ENCODE measurements around the gene AKT3.
"Not testable (repeated sequence)": the region's sequence is repeated elsewhere in the genome, so short reads cannot be mapped to it uniquely, and the experiment has no call there.

The AKT3 gene

GRCh38 chr1:243589286-243589685, 260.8 kb downstream of the AKT3 start:
- H3K4me3 ChIP-seq (ENCODE audit: low read depth, low read length); H3K36me3 ChIP-seq (ENCODE audit: control insufficient read depth, insufficient read depth, low read length); H3K9ac ChIP-seq (ENCODE audit: low read depth, low read length); H3K9me3 ChIP-seq (ENCODE audit: control insufficient read depth, insufficient read depth, low read length); H3K27me3 ChIP-seq (ENCODE audit: control insufficient read depth, insufficient read depth, low read length); H3K4me1 ChIP-seq (ENCODE audit: control insufficient read depth, insufficient read depth, low read length): not testable (repeated sequence)

DNA sequence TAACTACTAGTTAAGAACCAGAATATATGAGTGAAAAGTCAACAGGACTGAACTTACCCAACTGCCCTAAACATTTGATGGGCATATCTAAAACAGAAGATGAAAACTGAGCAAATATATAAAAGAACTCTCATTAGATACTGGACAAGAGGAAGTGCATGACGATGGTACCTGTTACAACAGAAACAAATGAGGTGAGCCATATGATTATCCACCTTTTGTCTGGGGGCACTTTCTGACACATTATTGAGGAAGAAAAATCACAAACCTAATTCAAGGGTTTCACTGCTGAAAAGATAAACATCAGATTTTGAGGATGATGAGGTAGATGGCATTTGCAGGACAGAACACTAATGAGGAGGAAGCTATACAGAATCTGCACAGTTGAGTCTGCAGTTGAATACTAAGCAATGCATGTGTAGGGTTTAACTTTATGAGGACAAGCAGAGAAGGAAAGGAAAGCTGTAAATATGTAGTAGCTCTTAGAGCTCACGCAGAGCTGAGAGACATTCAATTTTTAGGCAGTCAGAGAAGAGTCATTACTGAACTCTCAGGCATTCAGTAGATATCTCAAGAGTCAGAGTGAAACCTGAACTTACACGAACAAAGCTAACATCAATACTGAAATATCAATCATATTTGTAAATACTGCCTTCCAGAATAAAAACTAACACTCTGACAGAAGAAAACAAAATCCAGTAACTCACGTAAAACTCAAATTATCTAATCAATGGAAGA, 262.1 kb downstream of the AKT3 start:
- no peak overlapping the region for H3K4me3 ChIP-seq (ENCODE audit: low read depth, low read length)
- H3K36me3 ChIP-seq (ENCODE audit: control insufficient read depth, insufficient read depth, low read length), result no peaks in the 10 kb centered on the region

DNA sequence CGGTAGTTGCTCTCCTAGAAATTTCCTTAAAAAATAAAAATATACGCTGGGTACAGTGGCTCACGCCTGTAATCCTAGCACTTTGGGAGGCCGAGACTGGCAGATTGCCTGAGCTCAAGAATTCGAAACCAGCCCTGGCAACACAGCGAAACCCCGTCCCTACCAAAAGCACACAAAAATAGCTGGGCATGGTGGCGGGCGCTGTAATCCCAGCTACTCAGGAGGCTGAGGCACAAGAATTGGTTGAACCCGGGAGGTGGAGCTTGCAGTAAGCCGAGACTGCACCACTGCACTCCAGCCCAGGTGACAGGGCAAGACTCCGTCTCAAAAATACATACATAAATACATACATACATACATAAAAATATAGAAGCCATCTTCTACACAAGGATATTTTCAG, 262.8 kb downstream of the AKT3 start:
- H3K36me3 ChIP-seq (ENCODE audit: control insufficient read depth, insufficient read depth, low read length), result no peaks in the 10 kb centered on the region
- no peaks in the 10 kb centered on the region for H3K27me3 ChIP-seq (ENCODE audit: control insufficient read depth, insufficient read depth, low read length)
- no peak overlapping the region for H3K9ac ChIP-seq (ENCODE audit: low read depth, low read length)
- H3K9me3 ChIP-seq (ENCODE audit: control insufficient read depth, insufficient read depth, low read length), result no peaks in the 10 kb centered on the region
- no peak overlapping the region for H3K4me3 ChIP-seq (ENCODE audit: low read depth, low read length)
- no peaks in the 10 kb centered on the region for H3K4me1 ChIP-seq (ENCODE audit: control insufficient read depth, insufficient read depth, low read length)

More for the DNA sequence above, 262.1 kb downstream of the AKT3 start:
- Histone ChIP-seq H3K9ac (ENCODE audit: low read depth, low read length) (no peak overlapping the region), H3K27me3 (ENCODE audit: control insufficient read depth, insufficient read depth, low read length) (no peaks in the 10 kb centered on the region), H3K9me3 (ENCODE audit: control insufficient read depth, insufficient read depth, low read length) (no peaks in the 10 kb centered on the region), H3K4me1 (ENCODE audit: control insufficient read depth, insufficient read depth, low read length) (no peaks in the 10 kb centered on the region)

DNA sequence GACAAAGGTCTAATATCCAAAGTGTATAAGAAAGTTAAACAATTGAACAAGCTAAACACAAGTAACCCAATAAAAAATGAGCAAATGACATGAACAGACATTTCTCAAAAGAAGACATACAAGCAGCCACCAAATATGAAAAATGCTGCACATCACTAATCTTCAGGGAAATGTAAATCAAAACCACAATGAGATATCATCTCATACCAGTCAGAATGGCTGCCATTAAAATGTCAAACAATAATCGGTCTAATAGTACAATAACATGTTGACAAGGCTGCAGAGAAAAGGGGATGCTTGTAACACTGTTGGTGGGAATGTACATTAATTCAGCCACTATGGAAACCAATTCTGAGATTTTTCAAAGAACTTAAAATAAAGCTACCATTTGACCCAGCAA, 264.1 kb downstream of the AKT3 start:
- H3K9ac ChIP-seq (ENCODE audit: low read depth, low read length), result no peak overlapping the region
- H3K9me3 ChIP-seq (ENCODE audit: control insufficient read depth, insufficient read depth, low read length), result no peaks in the 10 kb centered on the region
- H3K4me3 ChIP-seq (ENCODE audit: low read depth, low read length), result no peak overlapping the region
- H3K27me3 ChIP-seq (ENCODE audit: control insufficient read depth, insufficient read depth, low read length), result no peaks in the 10 kb centered on the region
- no peaks in the 10 kb centered on the region for H3K4me1 ChIP-seq (ENCODE audit: control insufficient read depth, insufficient read depth, low read length)
- no peaks in the 10 kb centered on the region for H3K36me3 ChIP-seq (ENCODE audit: control insufficient read depth, insufficient read depth, low read length)

- Histone ChIP-seq H3K27me3 (ENCODE audit: control insufficient read depth, insufficient read depth, low read length) (no peaks in the 10 kb centered on the region), H3K36me3 (ENCODE audit: control insufficient read depth, insufficient read depth, low read length) (no peaks in the 10 kb centered on the region), H3K4me3 (ENCODE audit: low read depth, low read length) (no peak overlapping the region), H3K9me3 (ENCODE audit: control insufficient read depth, insufficient read depth, low read length) (no peaks in the 10 kb centered on the region), H3K4me1 (ENCODE audit: control insufficient read depth, insufficient read depth, low read length) (no peaks in the 10 kb centered on the region), H3K9ac (ENCODE audit: low read depth, low read length) (no peak overlapping the region)
Observed at GRCh38 chr1:243582326-243582725, 267.7 kb downstream of the AKT3 start.

GRCh38 chr1:243580984-243581383, 269.1 kb downstream of the AKT3 start:
- Histone ChIP-seq H3K4me3 (ENCODE audit: low read depth, low read length) (no peak overlapping the region), H3K9ac (ENCODE audit: low read depth, low read length) (no peak overlapping the region), H3K27me3 (ENCODE audit: control insufficient read depth, insufficient read depth, low read length) (no peaks in the 10 kb centered on the region), H3K4me1 (ENCODE audit: control insufficient read depth, insufficient read depth, low read length) (no peaks in the 10 kb centered on the region), H3K9me3 (ENCODE audit: control insufficient read depth, insufficient read depth, low read length) (no peaks in the 10 kb centered on the region), H3K36me3 (ENCODE audit: control insufficient read depth, insufficient read depth, low read length) (no peaks in the 10 kb centered on the region)

DNA sequence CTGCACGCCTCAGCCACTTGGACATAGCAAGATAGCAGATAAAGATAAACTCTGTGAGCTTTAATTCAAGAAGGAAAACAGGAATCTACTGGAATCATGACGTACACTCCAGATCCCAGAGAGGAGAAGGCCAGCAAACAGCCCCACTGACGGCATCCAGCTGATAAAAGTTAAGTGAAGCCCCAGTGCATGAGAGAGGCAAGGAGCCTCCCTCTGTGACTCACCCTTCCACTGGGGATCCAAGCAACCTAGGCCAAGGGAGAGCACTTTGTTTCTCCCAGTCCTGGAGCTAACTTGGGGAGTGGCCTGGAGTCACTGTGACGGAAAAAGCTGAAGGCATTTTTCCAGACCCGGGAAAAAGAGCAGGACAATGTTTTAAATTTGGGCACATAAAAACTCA, 270.0 kb downstream of the AKT3 start:
- Histone ChIP-seq H3K9ac (ENCODE audit: low read depth, low read length) (no peak overlapping the region), H3K9me3 (ENCODE audit: control insufficient read depth, insufficient read depth, low read length) (no peaks in the 10 kb centered on the region), H3K4me3 (ENCODE audit: low read depth, low read length) (no peak overlapping the region), H3K27me3 (ENCODE audit: control insufficient read depth, insufficient read depth, low read length) (no peaks in the 10 kb centered on the region), H3K36me3 (ENCODE audit: control insufficient read depth, insufficient read depth, low read length) (no peaks in the 10 kb centered on the region), H3K4me1 (ENCODE audit: control insufficient read depth, insufficient read depth, low read length) (no peaks in the 10 kb centered on the region)

DNA sequence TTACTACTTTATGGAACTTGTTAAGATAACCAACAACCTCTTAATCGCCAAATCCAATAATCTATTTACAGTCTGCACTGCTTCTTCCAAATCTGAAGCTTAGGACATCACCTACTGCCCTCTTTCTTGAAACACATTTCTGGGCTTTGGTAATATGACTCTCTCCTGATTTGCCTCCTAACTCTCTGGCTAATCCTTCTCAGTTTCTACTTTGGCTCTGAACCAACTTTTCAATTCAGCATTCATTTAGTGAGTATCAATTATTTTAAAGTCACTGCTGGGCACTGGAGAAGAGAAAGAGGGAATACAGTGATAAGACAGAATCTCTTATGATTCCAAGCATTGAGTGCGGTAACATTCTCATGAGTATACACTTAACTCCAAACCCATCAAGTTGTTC, 275.0 kb downstream of the AKT3 start:
- no peaks in the 10 kb centered on the region for H3K4me1 ChIP-seq (ENCODE audit: control insufficient read depth, insufficient read depth, low read length)
- no peaks in the 10 kb centered on the region for H3K9me3 ChIP-seq (ENCODE audit: control insufficient read depth, insufficient read depth, low read length)
- no peak overlapping the region for H3K9ac ChIP-seq (ENCODE audit: low read depth, low read length)
- H3K36me3 ChIP-seq (ENCODE audit: control insufficient read depth, insufficient read depth, low read length), result no peaks in the 10 kb centered on the region
- no peaks in the 10 kb centered on the region for H3K27me3 ChIP-seq (ENCODE audit: control insufficient read depth, insufficient read depth, low read length)
- no peak overlapping the region for H3K4me3 ChIP-seq (ENCODE audit: low read depth, low read length)

DNA sequence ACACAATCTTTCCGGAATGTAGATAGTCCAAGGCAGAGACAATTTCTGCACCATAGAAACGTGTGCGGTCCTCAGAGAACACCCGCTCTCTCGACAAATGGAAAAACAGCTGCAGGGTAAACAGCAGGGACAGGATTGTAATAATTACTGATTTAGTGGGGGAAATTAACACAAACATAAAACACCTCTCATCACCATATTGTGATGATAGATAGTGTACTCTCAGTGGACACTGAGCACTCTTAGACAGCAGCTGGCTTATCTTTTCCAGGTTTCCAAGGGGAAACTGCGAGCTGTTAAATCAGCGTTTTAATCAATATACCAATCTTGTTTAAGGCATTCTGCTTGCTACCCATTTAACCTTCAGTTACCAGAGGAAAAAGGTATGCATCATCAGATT, 277.1 kb downstream of the AKT3 start:
- no peak overlapping the region for H3K9ac ChIP-seq (ENCODE audit: low read depth, low read length)
- no peaks in the 10 kb centered on the region for H3K9me3 ChIP-seq (ENCODE audit: control insufficient read depth, insufficient read depth, low read length)
- H3K4me3 ChIP-seq (ENCODE audit: low read depth, low read length), result no peak overlapping the region
- no peaks in the 10 kb centered on the region for H3K27me3 ChIP-seq (ENCODE audit: control insufficient read depth, insufficient read depth, low read length)
- H3K4me1 ChIP-seq (ENCODE audit: control insufficient read depth, insufficient read depth, low read length), result no peaks in the 10 kb centered on the region
- H3K36me3 ChIP-seq (ENCODE audit: control insufficient read depth, insufficient read depth, low read length), result no peaks in the 10 kb centered on the region

DNA sequence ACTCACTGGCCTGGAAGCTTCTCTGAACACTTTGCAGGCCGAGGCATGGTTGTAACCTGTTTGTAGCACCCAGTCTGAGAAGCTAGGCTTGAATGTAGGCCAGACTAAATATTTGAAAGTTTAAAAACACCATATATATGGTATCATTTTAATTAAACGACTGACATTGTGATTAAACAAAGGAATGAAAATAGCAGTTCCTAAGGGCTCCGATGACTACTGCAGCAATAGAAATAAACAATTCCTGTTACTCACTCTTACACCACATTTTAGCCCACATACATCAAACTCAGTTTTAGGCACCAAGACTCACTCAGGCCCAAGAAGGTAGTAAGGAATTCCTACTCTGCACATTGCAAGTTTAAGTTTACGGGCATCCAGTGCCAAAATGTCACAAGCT, 281.2 kb downstream of the AKT3 start:
- Histone ChIP-seq H3K9me3 (ENCODE audit: control insufficient read depth, insufficient read depth, low read length) (no peaks in the 10 kb centered on the region), H3K4me1 (ENCODE audit: control insufficient read depth, insufficient read depth, low read length) (no peaks in the 10 kb centered on the region), H3K36me3 (ENCODE audit: control insufficient read depth, insufficient read depth, low read length) (no peaks in the 10 kb centered on the region), H3K9ac (ENCODE audit: low read depth, low read length) (no peak overlapping the region), H3K4me3 (ENCODE audit: low read depth, low read length) (no peak overlapping the region), H3K27me3 (ENCODE audit: control insufficient read depth, insufficient read depth, low read length) (no peaks in the 10 kb centered on the region)

GRCh38 chr1:243564814-243565213, 285.2 kb downstream of the AKT3 start:
- no peaks in the 10 kb centered on the region for H3K27me3 ChIP-seq (ENCODE audit: control insufficient read depth, insufficient read depth, low read length)
- H3K9me3 ChIP-seq (ENCODE audit: control insufficient read depth, insufficient read depth, low read length), result no peaks in the 10 kb centered on the region
- H3K4me1 ChIP-seq (ENCODE audit: control insufficient read depth, insufficient read depth, low read length), result no peaks in the 10 kb centered on the region
- no peak overlapping the region for H3K4me3 ChIP-seq (ENCODE audit: low read depth, low read length)
- H3K9ac ChIP-seq (ENCODE audit: low read depth, low read length), result no peak overlapping the region
- H3K36me3 ChIP-seq (ENCODE audit: control insufficient read depth, insufficient read depth, low read length), result no peaks in the 10 kb centered on the region

DNA sequence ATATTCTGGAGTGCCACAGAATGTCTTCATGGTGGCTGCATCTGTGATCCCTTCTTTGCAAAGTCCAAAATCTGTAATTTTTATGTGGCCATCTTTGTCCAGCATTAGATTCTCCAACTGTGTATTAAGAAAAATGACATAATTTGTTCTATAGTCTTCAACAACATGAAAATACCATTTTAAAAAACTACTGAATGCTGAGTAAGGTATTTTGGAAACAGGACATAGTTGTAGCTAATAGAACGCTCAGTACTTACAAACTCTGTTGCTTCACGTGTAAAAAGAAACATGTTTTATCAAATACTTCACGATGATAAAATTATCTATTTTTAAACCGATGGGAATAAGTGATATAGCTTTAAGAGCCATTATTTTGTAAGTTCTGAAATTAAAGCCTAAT, 286.3 kb downstream of the AKT3 start:
- no peaks in the 10 kb centered on the region for H3K27me3 ChIP-seq (ENCODE audit: control insufficient read depth, insufficient read depth, low read length)
- peaks cover 2% of the 10 kb centered on the region for H3K4me1 ChIP-seq (ENCODE audit: control insufficient read depth, insufficient read depth, low read length)
- no peaks in the 10 kb centered on the region for H3K36me3 ChIP-seq (ENCODE audit: control insufficient read depth, insufficient read depth, low read length)
- no peak overlapping the region for H3K9ac ChIP-seq (ENCODE audit: low read depth, low read length)
- H3K4me3 ChIP-seq (ENCODE audit: low read depth, low read length), result no peak overlapping the region
- no peaks in the 10 kb centered on the region for H3K9me3 ChIP-seq (ENCODE audit: control insufficient read depth, insufficient read depth, low read length)
